Neural crest cell (in vitro differentiated cells): ENCODE results near the gene PRKAR1B. TPM values are rescaled to one million over a fixed set of nuclear protein-coding genes. Genes with fewer than 3 reads are reported as not detected.

Source experiments
- DNase-seq: peaks from one replicate; pipeline ENCODE4 v3.0.0; 2021; ENCODE audit warnings: low read depth, mixed read lengths, low spot score
- H3K27ac Mint-ChIP-seq: one replicate; pipeline ENCODE4 v1.8.0; 2021; ENCODE audit warnings: mild to moderate bottlenecking, mixed read lengths; ENCODE audit not compliant: unreplicated experiment
- H3K27me3 Mint-ChIP-seq: 2 replicates; pipeline ENCODE4 v1.8.0; 2021; ENCODE audit warnings: low read depth, mild to moderate bottlenecking, mixed read lengths
- H3K36me3 Mint-ChIP-seq: 2 replicates; pipeline ENCODE4 v1.8.0; 2021; ENCODE audit warnings: low read depth, mild to moderate bottlenecking, mixed read lengths
- H3K4me1 Mint-ChIP-seq: 2 replicates; pipeline ENCODE4 v1.8.0; 2021; ENCODE audit warnings: mixed read lengths
- H3K4me3 Mint-ChIP-seq: one replicate; pipeline ENCODE4 v1.8.0; 2021; ENCODE audit warnings: mild to moderate bottlenecking, mixed read lengths
- H3K9me3 Mint-ChIP-seq: 2 replicates; pipeline ENCODE4 v1.8.0; 2021; ENCODE audit warnings: mixed read lengths
- CTCF ChIP-seq: fragments of 200-600 bp; sonication (generic); conservative IDR thresholded peaks from 2 replicates; pipeline ENCODE4 v1.5.0; 2021; ENCODE audit warnings: antibody characterized with exemption, mild to moderate bottlenecking
- total RNA-seq: library from RNA; stranded (reverse); gene quantifications from 2 replicates; pipeline ENCODE4 v1.2.1, GENCODE V29; 2021

Gene PRKAR1B
- total RNA-seq, 1 donor from 2014 or later: 9.5 TPM

- no peaks in the 10 kb centered on the region for H3K9me3 Mint-ChIP-seq
- H3K4me1 Mint-ChIP-seq: peaks cover 4% of the 10 kb centered on the region
- H3K27ac Mint-ChIP-seq: no peak overlapping the region
- H3K36me3 Mint-ChIP-seq: no peaks in the 10 kb centered on the region
- no peak overlapping the region for H3K4me3 Mint-ChIP-seq
- DNase-seq: no peak
- no peaks in the 10 kb centered on the region for H3K27me3 Mint-ChIP-seq
- TF ChIP-seq CTCF: no peak
Observed at GRCh38 chr7:644381-645305, 82.4 kb downstream of the PRKAR1B start.

- no peak for DNase-seq
- Mint-ChIP-seq H3K4me1 (peaks cover 4% of the 10 kb centered on the region), H3K4me3 (no peak overlapping the region), H3K36me3 (no peaks in the 10 kb centered on the region), H3K27ac (no peak overlapping the region), H3K27me3 (no peaks in the 10 kb centered on the region), H3K9me3 (no peaks in the 10 kb centered on the region)
- TF ChIP-seq CTCF: no peak
Observed at GRCh38 chr7:641966-642365, 85.1 kb downstream of the PRKAR1B start.

- TF ChIP-seq CTCF: no peak
- DNase-seq: no peak
- H3K36me3 Mint-ChIP-seq: no peaks in the 10 kb centered on the region
- H3K9me3 Mint-ChIP-seq: no peaks in the 10 kb centered on the region
- H3K27ac Mint-ChIP-seq: no peak overlapping the region
- peaks cover 4% of the 10 kb centered on the region for H3K4me1 Mint-ChIP-seq
- no peaks in the 10 kb centered on the region for H3K27me3 Mint-ChIP-seq
- no peak overlapping the region for H3K4me3 Mint-ChIP-seq
Observed at GRCh38 chr7:641269-641671, 85.8 kb downstream of the PRKAR1B start.

GRCh38 chr7:638256-639011 lies 88.6 kb downstream of the PRKAR1B start:
- Mint-ChIP-seq H3K4me1 (peaks cover 4% of the 10 kb centered on the region), H3K9me3 (no peaks in the 10 kb centered on the region)
- no peak for DNase-seq

GRCh38 chr7:637826-638225 lies 89.3 kb downstream of the PRKAR1B start:
- no peak overlapping the region for H3K27ac Mint-ChIP-seq
- no peak for TF ChIP-seq CTCF

More at GRCh38 chr7:638256-639011, 88.6 kb downstream of the PRKAR1B start:
- H3K27me3 Mint-ChIP-seq: no peaks in the 10 kb centered on the region
- H3K4me3 Mint-ChIP-seq: no peak overlapping the region
- no peak overlapping the region for H3K27ac Mint-ChIP-seq
- TF ChIP-seq CTCF: no peak
- no peaks in the 10 kb centered on the region for H3K36me3 Mint-ChIP-seq

More at GRCh38 chr7:637826-638225, 89.3 kb downstream of the PRKAR1B start:
- H3K4me1 Mint-ChIP-seq: peaks cover 4% of the 10 kb centered on the region
- H3K4me3 Mint-ChIP-seq: no peak overlapping the region
- no peak for DNase-seq
- H3K9me3 Mint-ChIP-seq: no peaks in the 10 kb centered on the region
- no peaks in the 10 kb centered on the region for H3K27me3 Mint-ChIP-seq
- H3K36me3 Mint-ChIP-seq: no peaks in the 10 kb centered on the region
